CMK (cell line): ENCODE results near the gene SWI5.
"Not testable (repeated sequence)": the region's sequence is repeated elsewhere in the genome, so short reads cannot be mapped to it uniquely, and the experiment has no call there.

Experiments
- DNase-seq: peaks from one replicate; pipeline ENCODE4 v3.0.0-alpha.2; 2010; ENCODE audit warnings: low read depth

The SWI5 gene

GRCh38 chr9:128276008-128276573 is at the start of gene SWI5:
Gene SWI5, plus strand, starts transcription at chr9:128276276.
- peak; percentile 98 for DNase-seq

GRCh38 chr9:128226412-128226801 is 49.7 kb upstream of the SWI5 start:
- no peak for DNase-seq

- not testable (repeated sequence) for DNase-seq
These were observed 45.2 kb upstream of the SWI5 start for GRCh38 chr9:128230897-128231296.

GRCh38 chr9:128231638-128232527 is 44.2 kb upstream of the SWI5 start:
- DNase-seq: no peak

- no peak for DNase-seq
These were observed 43.3 kb upstream of the SWI5 start for GRCh38 chr9:128232528-128233428.

GRCh38 chr9:128233817-128234406 is 42.2 kb upstream of the SWI5 start:
- no peak for DNase-seq

GRCh38 chr9:128242124-128242523 is 34.0 kb upstream of the SWI5 start:
- DNase-seq: no peak

GRCh38 chr9:128242828-128243214 is 33.3 kb upstream of the SWI5 start:
- DNase-seq: no peak

- no peak for DNase-seq
These were observed 32.7 kb upstream of the SWI5 start for GRCh38 chr9:128243215-128244018.

GRCh38 chr9:128244091-128244836 is 31.8 kb upstream of the SWI5 start:
- DNase-seq: no peak

- peak; percentile 84 for DNase-seq
These were observed 31.2 kb upstream of the SWI5 start for GRCh38 chr9:128244837-128245231.

GRCh38 chr9:128245421-128246151 is 30.5 kb upstream of the SWI5 start:
- DNase-seq: no peak

GRCh38 chr9:128246471-128246870 is 29.6 kb upstream of the SWI5 start:
- DNase-seq: no peak

GRCh38 chr9:128247226-128247803 is 28.8 kb upstream of the SWI5 start:
- no peak for DNase-seq

- DNase-seq: no peak
These were observed 26.5 kb upstream of the SWI5 start for GRCh38 chr9:128249558-128249907.

GRCh38 chr9:128249908-128250838 is 25.9 kb upstream of the SWI5 start:
- DNase-seq: peak; percentile 88

GRCh38 chr9:128250839-128251731 is 25.0 kb upstream of the SWI5 start:
- no peak for DNase-seq

GRCh38 chr9:128251732-128252100 is 24.4 kb upstream of the SWI5 start:
- no peak for DNase-seq
